Caco-2 (cell line): ENCODE data around the gene CST8. TPM values are rescaled to one million over a fixed set of nuclear protein-coding genes. Genes with fewer than 3 reads are reported as not detected.
"Not testable (repeated sequence)": the region's sequence is repeated elsewhere in the genome, so short reads cannot be mapped to it uniquely, and the experiment has no call there.

Experiments
- BruUV-seq: library from RNA; stranded (reverse); fragments of 400-500 nt; replicated peaks from 2 replicates; lab custom pipeline; 2021; lab: Mats Ljungman, UMichigan
- CTCF ChIA-PET: fragments of 300-600 bp; sonication (Branson Sonifier 250); formaldehyde crosslinking; loops from one replicate; lab custom pipeline; 2022; ENCODE audit warnings: antibody characterized with exemption; lab: Charles Lee
- POLR2A ChIA-PET: fragments of 300-600 bp; sonication (Branson Sonifier 250); formaldehyde crosslinking; loops from one replicate; lab custom pipeline; 2022; ENCODE audit warnings: antibody characterized with exemption; lab: Charles Lee
- DNase-seq, 2 experiments: peaks; one replicate each; pipeline versions ENCODE4 v3.0.0 to v3.0.0-alpha.2; 2020 to 2022
- H3K27me3 ChIP-seq: replicated peaks from 2 replicates; pipeline ENCODE4 v1.6.0; 2011; ENCODE audit warnings: low read length; ENCODE audit not compliant: control insufficient read depth, insufficient read depth
- H3K36me3 ChIP-seq: 2 replicates; pipeline ENCODE4 v1.5.1; 2011; ENCODE audit warnings: low read length; ENCODE audit not compliant: control insufficient read depth, insufficient read depth
- H3K4me1 ChIP-seq: fragments of 250-450 bp; sonication (Bioruptor Pico); 2 replicates; pipeline ENCODE4 v1.5.1; 2020; ENCODE audit warnings: mild to moderate bottlenecking
- H3K4me3 ChIP-seq: 2 replicates; pipeline ENCODE4 v1.5.1; 2011; ENCODE audit warnings: low read depth, mild to moderate bottlenecking, control low read depth, low read length
- H3K9me3 ChIP-seq: fragments of 250-450 bp; sonication (Bioruptor Pico); 2 replicates; pipeline ENCODE4 v1.5.1; 2020; ENCODE audit warnings: mild to moderate bottlenecking, moderate library complexity
- H3K27ac Mint-ChIP-seq: one replicate; pipeline ENCODE4 v1.8.0; 2022; ENCODE audit warnings: mixed read lengths; ENCODE audit not compliant: unreplicated experiment
- H3K27me3 Mint-ChIP-seq: one replicate; pipeline ENCODE4 v1.8.0; 2022; ENCODE audit warnings: mixed read lengths; ENCODE audit not compliant: insufficient read depth, unreplicated experiment
- H3K36me3 Mint-ChIP-seq: one replicate; pipeline ENCODE4 v1.8.0; 2022; ENCODE audit warnings: mild to moderate bottlenecking, mixed read lengths; ENCODE audit not compliant: insufficient read depth, unreplicated experiment
- H3K4me1 Mint-ChIP-seq: one replicate; pipeline ENCODE4 v1.8.0; 2022; ENCODE audit warnings: low read depth, mixed read lengths; ENCODE audit not compliant: unreplicated experiment
- H3K4me3 Mint-ChIP-seq: one replicate; pipeline ENCODE4 v1.8.0; 2022; ENCODE audit warnings: mild to moderate bottlenecking, moderate library complexity, mixed read lengths; ENCODE audit not compliant: unreplicated experiment
- H3K9me3 Mint-ChIP-seq: one replicate; pipeline ENCODE4 v1.8.0; 2022; ENCODE audit warnings: mixed read lengths; ENCODE audit not compliant: unreplicated experiment
- intact Hi-C: fragments of 100-400 bp; cut with micrococcal nuclease; formaldehyde crosslinking; loops from one replicate; pipeline ENCODE4 v1.10.0; 2022; ENCODE audit not compliant: unreplicated experiment
- total RNA-seq: library from RNA; stranded (reverse); gene quantifications from 2 replicates; pipeline ENCODE4 v1.2.3, GENCODE V29; 2022
- TF ChIP-seq, protein P1 (sequence below), 2 experiments: fragments of 200-600 bp in 1 of 2; IDR thresholded peaks; 1 replicate in 1 of 2; 2 replicates in 1 of 2; pipeline versions ENCODE4 v1.5.1 to v1.8.0; 2011 to 2022; ENCODE audit warnings: antibody characterized with exemption in 1 of 2, control low read depth in 1 of 2, inconsistent platforms in 1 of 2, low read depth in 1 of 2, low read length in 1 of 2, mild to moderate bottlenecking in 1 of 2, moderate library complexity in 1 of 2; ENCODE audit not compliant: insufficient read depth in 1 of 2, severe bottlenecking in 1 of 2, unreplicated experiment in 1 of 2

CST8 gene
- total RNA-seq, 1 experiment from 2014 or later, result not detected

DNA sequence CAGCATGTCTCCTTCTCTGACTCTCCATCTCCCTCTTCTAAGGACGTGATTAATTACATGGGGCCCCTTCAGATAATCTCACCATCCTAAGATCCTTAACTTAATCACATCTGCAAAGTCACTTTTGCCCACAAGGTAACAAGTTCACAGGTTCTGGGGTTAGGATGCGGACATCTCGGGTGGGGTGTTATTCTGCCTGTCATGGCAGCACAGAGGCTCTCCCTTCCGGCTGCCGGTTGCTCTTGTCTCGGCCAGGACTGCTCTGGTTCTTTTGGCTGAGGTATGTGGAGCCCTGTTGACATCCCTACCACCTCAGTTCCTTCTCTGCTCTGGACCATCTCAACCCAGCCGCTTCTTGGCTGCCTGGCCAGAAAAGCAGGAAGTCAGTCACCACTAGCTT, 34.0 kb upstream of the CST8 start:
- no peaks in the 10 kb centered on the region for H3K36me3 Mint-ChIP-seq
- CTCF ChIA-PET, result no interaction called here
- H3K9me3 Mint-ChIP-seq, result no peaks in the 10 kb centered on the region
- no peak for DNase-seq
- POLR2A ChIA-PET, result no interaction called here
- H3K27ac Mint-ChIP-seq, result no peak overlapping the region
- no TSS peak for BruUV-seq
- H3K27me3 Mint-ChIP-seq, result peaks cover 22% of the 10 kb centered on the region
- H3K27me3 ChIP-seq, result no peaks in the 10 kb centered on the region
- H3K4me1 ChIP-seq, result no peaks in the 10 kb centered on the region
- H3K9me3 ChIP-seq, result no peaks in the 10 kb centered on the region
- no peak overlapping the region for H3K4me3 ChIP-seq
- intact Hi-C loops, result no loop called here
- TF ChIP-seq, protein P1, sequence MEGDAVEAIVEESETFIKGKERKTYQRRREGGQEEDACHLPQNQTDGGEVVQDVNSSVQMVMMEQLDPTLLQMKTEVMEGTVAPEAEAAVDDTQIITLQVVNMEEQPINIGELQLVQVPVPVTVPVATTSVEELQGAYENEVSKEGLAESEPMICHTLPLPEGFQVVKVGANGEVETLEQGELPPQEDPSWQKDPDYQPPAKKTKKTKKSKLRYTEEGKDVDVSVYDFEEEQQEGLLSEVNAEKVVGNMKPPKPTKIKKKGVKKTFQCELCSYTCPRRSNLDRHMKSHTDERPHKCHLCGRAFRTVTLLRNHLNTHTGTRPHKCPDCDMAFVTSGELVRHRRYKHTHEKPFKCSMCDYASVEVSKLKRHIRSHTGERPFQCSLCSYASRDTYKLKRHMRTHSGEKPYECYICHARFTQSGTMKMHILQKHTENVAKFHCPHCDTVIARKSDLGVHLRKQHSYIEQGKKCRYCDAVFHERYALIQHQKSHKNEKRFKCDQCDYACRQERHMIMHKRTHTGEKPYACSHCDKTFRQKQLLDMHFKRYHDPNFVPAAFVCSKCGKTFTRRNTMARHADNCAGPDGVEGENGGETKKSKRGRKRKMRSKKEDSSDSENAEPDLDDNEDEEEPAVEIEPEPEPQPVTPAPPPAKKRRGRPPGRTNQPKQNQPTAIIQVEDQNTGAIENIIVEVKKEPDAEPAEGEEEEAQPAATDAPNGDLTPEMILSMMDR (IDR thresholded peaks at IDR 0.05; ENCODE audit: insufficient read depth in 1 of 2, low read depth in 1 of 2, low read length in 1 of 2, severe bottlenecking in 1 of 2, unreplicated experiment in 1 of 2), result no peak
- H3K4me3 Mint-ChIP-seq, result no peak overlapping the region
- H3K36me3 ChIP-seq, result no peaks in the 10 kb centered on the region
- H3K4me1 Mint-ChIP-seq, result no peaks in the 10 kb centered on the region

DNA sequence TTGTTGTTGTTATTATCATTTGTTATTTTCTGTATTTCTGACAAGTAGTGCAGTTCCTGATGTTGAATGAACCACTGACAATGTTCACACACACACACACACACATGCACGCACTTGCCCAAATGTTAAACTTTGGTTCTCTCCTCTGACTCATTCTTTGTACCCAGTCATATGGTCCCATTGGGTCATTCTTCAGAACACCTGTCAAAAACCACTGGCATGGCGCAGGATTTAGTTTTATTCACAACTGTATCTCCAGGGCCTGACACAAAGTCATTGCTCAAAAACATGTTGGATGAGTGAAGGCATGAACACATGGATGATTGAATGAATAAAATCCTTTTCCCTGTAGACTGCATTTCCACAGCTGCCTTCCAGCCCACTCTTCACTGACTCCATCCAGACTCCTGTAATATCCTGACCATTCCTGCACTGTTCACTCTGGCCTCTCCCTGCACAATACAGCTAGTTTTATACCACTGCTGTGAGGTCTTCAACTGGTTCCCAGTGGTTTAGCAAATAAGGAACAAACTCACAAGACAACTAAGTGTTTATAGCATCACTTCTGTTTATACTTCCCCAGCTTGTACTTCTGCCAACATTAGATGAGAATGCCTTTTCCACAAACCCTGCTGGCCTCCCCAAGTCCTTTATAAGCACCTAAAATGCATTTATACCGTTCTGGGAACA, 31.3 kb upstream of the CST8 start:
- no peaks in the 10 kb centered on the region for H3K27me3 ChIP-seq

DNA sequence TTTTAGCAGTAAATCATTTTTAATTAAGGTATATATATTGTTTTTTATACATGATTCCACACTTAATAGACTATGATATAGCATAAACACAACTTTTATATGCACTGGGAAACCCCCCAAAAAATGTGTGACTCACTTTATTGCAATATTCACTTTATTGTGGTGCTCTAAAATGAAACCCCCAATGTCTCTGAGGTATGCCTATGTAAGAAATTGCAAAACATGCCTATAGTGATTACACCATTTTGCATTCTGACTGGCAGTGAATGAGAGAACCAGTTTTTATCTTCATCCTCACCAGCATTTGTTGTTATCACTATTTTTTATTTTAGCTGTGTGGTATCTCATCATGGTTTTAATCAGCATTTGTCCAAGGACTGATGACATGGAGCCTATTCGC, 29.7 kb upstream of the CST8 start:
- BruUV-seq, result no TSS peak
- H3K36me3 Mint-ChIP-seq, result no peaks in the 10 kb centered on the region
- ChIA-PET POLR2A (no interaction called here), CTCF (no interaction called here)
- peaks cover 24% of the 10 kb centered on the region for H3K27me3 Mint-ChIP-seq
- Histone ChIP-seq H3K4me1 (no peaks in the 10 kb centered on the region), H3K9me3 (peaks cover 18% of the 10 kb centered on the region), H3K27me3 (no peaks in the 10 kb centered on the region), H3K36me3 (no peaks in the 10 kb centered on the region), H3K4me3 (no peak overlapping the region)
- intact Hi-C loops, result no loop called here
- peaks cover 20% of the 10 kb centered on the region for H3K9me3 Mint-ChIP-seq
- no peak overlapping the region for H3K4me3 Mint-ChIP-seq
- no peak for DNase-seq
- no peak overlapping the region for H3K27ac Mint-ChIP-seq
- no peaks in the 10 kb centered on the region for H3K4me1 Mint-ChIP-seq
- TF ChIP-seq, protein P1 (IDR thresholded peaks at IDR 0.05; ENCODE audit: insufficient read depth in 1 of 2, low read depth in 1 of 2, low read length in 1 of 2, severe bottlenecking in 1 of 2, unreplicated experiment in 1 of 2), result no peak

More for the DNA sequence above, 31.3 kb upstream of the CST8 start:
- Mint-ChIP-seq H3K9me3 (peaks cover 4% of the 10 kb centered on the region), H3K4me1 (no peaks in the 10 kb centered on the region), H3K27me3 (peaks cover 24% of the 10 kb centered on the region), H3K4me3 (no peak overlapping the region), H3K36me3 (no peaks in the 10 kb centered on the region), H3K27ac (no peak overlapping the region)
- TF ChIP-seq, protein P1 (IDR thresholded peaks at IDR 0.05; ENCODE audit: insufficient read depth in 1 of 2, low read depth in 1 of 2, low read length in 1 of 2, severe bottlenecking in 1 of 2, unreplicated experiment in 1 of 2), result no peak
- Histone ChIP-seq H3K4me1 (no peaks in the 10 kb centered on the region), H3K36me3 (no peaks in the 10 kb centered on the region), H3K9me3 (peaks cover 7% of the 10 kb centered on the region; the same call in 1 of the 2 replicates), H3K4me3 (no peak overlapping the region)
- no TSS peak for BruUV-seq
- POLR2A ChIA-PET, result no interaction called here
- CTCF ChIA-PET, result no interaction called here
- intact Hi-C loops, result no loop called here
- DNase-seq, result no peak

DNA sequence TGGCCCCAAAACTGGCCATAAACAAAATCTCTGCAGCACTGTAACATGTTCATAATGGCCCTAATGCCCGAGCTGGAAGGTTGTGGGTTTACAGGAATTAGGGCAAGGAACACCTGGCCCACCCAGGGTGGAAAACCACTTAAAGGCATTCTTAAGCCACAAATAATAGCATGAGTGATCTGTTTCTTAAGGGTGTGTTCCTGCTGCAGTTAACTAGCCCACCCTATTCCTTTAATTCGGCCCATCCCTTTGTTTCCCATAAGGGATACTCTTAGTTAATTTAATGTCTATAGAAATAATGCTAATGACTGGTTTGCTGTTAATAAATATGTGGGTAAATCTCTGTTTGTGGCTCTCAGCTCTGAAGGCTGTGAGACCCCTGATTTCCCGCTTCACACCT, 24.0 kb upstream of the CST8 start:
- CTCF ChIA-PET, result not testable (repeated sequence)
- peaks cover 46% of the 10 kb centered on the region for H3K9me3 Mint-ChIP-seq

DNA sequence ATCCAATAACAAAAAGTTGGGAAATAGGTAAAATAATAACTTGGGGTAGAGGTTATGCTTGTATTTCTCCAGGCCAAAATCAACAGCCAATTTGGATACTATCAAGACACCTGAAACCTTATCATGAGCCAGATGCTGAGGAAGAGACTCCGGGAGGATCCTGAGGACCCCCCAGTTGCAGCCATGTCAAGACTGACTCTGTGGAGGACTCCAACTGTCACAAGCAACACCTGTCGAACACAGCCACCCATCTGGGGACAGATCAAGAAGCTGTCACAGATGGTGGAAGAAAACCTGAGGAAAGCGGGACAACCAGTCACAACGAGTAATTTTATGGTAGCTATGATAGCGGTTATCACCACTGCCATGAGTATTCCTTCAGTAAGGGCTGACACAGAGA, 18.6 kb upstream of the CST8 start:
- BruUV-seq, H3K4me3 Mint-ChIP-seq: not testable (repeated sequence)

More for the DNA sequence above, 24.0 kb upstream of the CST8 start:
- H3K27me3 Mint-ChIP-seq, H3K27ac Mint-ChIP-seq, H3K36me3 ChIP-seq, POLR2A ChIA-PET, BruUV-seq, DNase-seq, H3K4me3 ChIP-seq, intact Hi-C loops, H3K4me1 ChIP-seq, H3K36me3 Mint-ChIP-seq, H3K4me3 Mint-ChIP-seq, H3K27me3 ChIP-seq, H3K4me1 Mint-ChIP-seq: not testable (repeated sequence)
- peaks cover 30% of the 10 kb centered on the region for H3K9me3 ChIP-seq

More for the DNA sequence above, 18.6 kb upstream of the CST8 start:
- H3K9me3 Mint-ChIP-seq, result peaks cover 15% of the 10 kb centered on the region
- H3K4me1 Mint-ChIP-seq, H3K4me3 ChIP-seq, H3K27me3 Mint-ChIP-seq, H3K27ac Mint-ChIP-seq, POLR2A ChIA-PET, H3K27me3 ChIP-seq, H3K36me3 ChIP-seq, intact Hi-C loops, H3K36me3 Mint-ChIP-seq, H3K9me3 ChIP-seq, H3K4me1 ChIP-seq, DNase-seq, CTCF ChIA-PET: not testable (repeated sequence)
